Naive thymus-derived CD4-positive, alpha-beta T cell (primary cell): ENCODE measurements around the gene RCOR3. TPM values are rescaled to one million over a fixed set of nuclear protein-coding genes. Genes with fewer than 3 reads are reported as not detected.

Source experiments
- ATAC-seq: fragments of 150-1000 bp; cut with Tn5 transposase; 2 replicates; pipeline ENCODE4 v1.10.0; 2021; ENCODE audit warnings: mild to moderate bottlenecking, moderate library complexity
- CTCF ChIA-PET: fragments of 350-600 bp; sonication (Branson Sonifier 250); formaldehyde crosslinking; loops from one replicate; lab custom pipeline; 2021; ENCODE audit warnings: antibody characterized with exemption; lab: Charles Lee
- POLR2A ChIA-PET: fragments of 350-600 bp; sonication (Branson Sonifier 250); formaldehyde crosslinking; loops from one replicate; lab custom pipeline; 2021; ENCODE audit warnings: antibody characterized with exemption, inconsistent platforms; lab: Charles Lee
- DNase-seq, 9 donors: peaks; one replicate each; pipeline versions ENCODE4 v3.0.0 to v3.0.0-alpha.2; 2020 to 2022; ENCODE audit warnings: mixed read lengths in 1 of 9
- H3K27ac ChIP-seq: one replicate; pipeline ENCODE4 v1.7.0; 2013; ENCODE audit warnings: mild to moderate bottlenecking, low read depth, low read length, moderate library complexity
- H3K27me3 ChIP-seq, 2 donors: one replicate each; pipeline ENCODE4 v1.7.0; 2013; ENCODE audit warnings: low read length in 2 of 2, mild to moderate bottlenecking in 2 of 2, moderate library complexity in 2 of 2; ENCODE audit not compliant: control insufficient read depth in 2 of 2, insufficient read depth in 2 of 2
- H3K36me3 ChIP-seq, 3 experiments: 1 replicate in 2 of 3; 2 replicates in 1 of 3; pipeline ENCODE4 v1.7.0; 2013; ENCODE audit warnings: low read length in 3 of 3, mild to moderate bottlenecking in 3 of 3, moderate library complexity in 1 of 3; ENCODE audit not compliant: insufficient read depth in 3 of 3, control insufficient read depth in 2 of 3
- H3K4me1 ChIP-seq, 2 donors: one replicate each; pipeline ENCODE4 v1.7.0; 2013; ENCODE audit warnings: low read length in 2 of 2, mild to moderate bottlenecking in 2 of 2, moderate library complexity in 1 of 2; ENCODE audit not compliant: control insufficient read depth in 2 of 2, insufficient read depth in 2 of 2
- H3K4me3 ChIP-seq: 2 replicates; pipeline ENCODE4 v1.7.0; 2013; ENCODE audit warnings: mild to moderate bottlenecking, low read length
- H3K9me3 ChIP-seq, 3 experiments: 1 replicate in 2 of 3; 2 replicates in 1 of 3; pipeline ENCODE4 v1.7.0; 2013; ENCODE audit warnings: low read length in 3 of 3; ENCODE audit not compliant: control insufficient read depth in 2 of 3
- H3K27ac Mint-ChIP-seq, 9 donors: one replicate each; pipeline ENCODE4 v1.8.0; 2020 to 2022; ENCODE audit warnings: mixed read lengths in 9 of 9, mild to moderate bottlenecking in 8 of 9, moderate library complexity in 5 of 9, inconsistent platforms in 2 of 9
- H3K27me3 Mint-ChIP-seq, 5 donors: one replicate each; pipeline ENCODE4 v1.8.0; 2021 to 2022; ENCODE audit warnings: mixed read lengths in 5 of 5, mild to moderate bottlenecking in 1 of 5
- H3K36me3 Mint-ChIP-seq, 5 donors: one replicate each; pipeline ENCODE4 v1.8.0; 2020 to 2022; ENCODE audit warnings: mixed read lengths in 5 of 5, mild to moderate bottlenecking in 3 of 5, inconsistent platforms in 1 of 5
- H3K4me1 Mint-ChIP-seq, 7 donors: one replicate each; pipeline ENCODE4 v1.8.0; 2020 to 2022; ENCODE audit warnings: mixed read lengths in 7 of 7, mild to moderate bottlenecking in 3 of 7, inconsistent platforms in 1 of 7
- H3K4me3 Mint-ChIP-seq, 10 donors: one replicate each; pipeline ENCODE4 v1.8.0; 2020 to 2022; ENCODE audit warnings: mild to moderate bottlenecking in 10 of 10, mixed read lengths in 10 of 10, moderate library complexity in 6 of 10, inconsistent platforms in 2 of 10
- H3K9me3 Mint-ChIP-seq, 11 donors: one replicate each; pipeline ENCODE4 v1.8.0; 2020 to 2022; ENCODE audit warnings: mixed read lengths in 11 of 11, mild to moderate bottlenecking in 4 of 11, inconsistent platforms in 1 of 11, moderate library complexity in 1 of 11
- intact Hi-C, 2 donors: fragments of 100-400 bp; cut with micrococcal nuclease; formaldehyde crosslinking; loops; one replicate each; pipeline ENCODE4 v1.15.1; 2023
- polyA plus RNA-seq, 2 donors: library from polyadenylated mRNA; unstranded; fragments of 300-500 nt; fragmentation: Illumina TruSeq; gene quantifications; one replicate each; pipeline ENCODE4 v1.2.3, GENCODE V29; 2021
- total RNA-seq, 6 experiments: library from RNA in 5 of 6; stranded (reverse) in 5 of 6; gene quantifications; 1 replicate in 5 of 6; 2 replicates in 1 of 6; pipeline ENCODE4 v1.2.3 and lab custom pipeline; 2021 to 2026

Gene RCOR3
- total and polyA plus RNA-seq, 7 experiments from 2014 or later, result 26.8 to 98.0 (median 68.0) TPM

- H3K4me1 ChIP-seq, result peaks cover 25 to 26% of the 10 kb centered on the region in 2 donors
- peaks cover 0 to 37% (median 15%) of the 10 kb centered on the region in 3 experiments for H3K36me3 ChIP-seq
- Mint-ChIP-seq H3K36me3 (peaks cover 21 to 60% (median 33%) of the 10 kb centered on the region in 5 donors), H3K27me3 (no peaks in the 10 kb centered on the region), H3K4me1 (peaks cover 28 to 51% (median 41%) of the 10 kb centered on the region in 7 donors), H3K9me3 (peaks cover 0 to 13% (median 2%) of the 10 kb centered on the region in 11 donors), H3K27ac (peak overlapping the region in 5 of 9 donors; percentile 21 to 61 (median 32)), H3K4me3 (no peak overlapping the region)
- no peaks in the 10 kb centered on the region for H3K27me3 ChIP-seq
- no peak overlapping the region for H3K4me3 ChIP-seq
- ChIA-PET POLR2A (interaction anchor here (0.6 to 1.2 kb wide), 3 partner anchors 19 to 32 kb away, joined by 3 to 4 read pairs (median 3); no protein-coding TSS in a partner anchor), CTCF (interaction anchor here (0.9 to 1.1 kb wide), 2 partner anchors 12 to 33 kb away, joined by 3 read pairs; no protein-coding TSS in a partner anchor)
- H3K27ac ChIP-seq, result no peak overlapping the region
- H3K9me3 ChIP-seq, result no peaks in the 10 kb centered on the region
- ATAC-seq (no peak), DNase-seq (no peak)
- intact Hi-C loops, result no loop called here
These were observed 97.7 kb downstream of the RCOR3 start for GRCh38 chr1:211356723-211357407.

GRCh38 chr1:211358685-211359084, 99.5 kb downstream of the RCOR3 start:
- ChIA-PET POLR2A (interaction anchor here (0.7 kb wide), 1 partner anchor 111 kb away, joined by 5 read pairs; no protein-coding TSS in a partner anchor), CTCF (interaction anchor here (1.0 to 1.2 kb wide), 3 partner anchors 26 to 37 kb away, joined by 3 read pairs; no protein-coding TSS in a partner anchor)
- Histone ChIP-seq H3K27ac (no peak overlapping the region), H3K9me3 (no peaks in the 10 kb centered on the region), H3K4me3 (no peak overlapping the region), H3K27me3 (no peaks in the 10 kb centered on the region), H3K4me1 (peaks cover 7 to 9% of the 10 kb centered on the region in 2 donors), H3K36me3 (peaks cover 0 to 37% (median 15%) of the 10 kb centered on the region in 3 experiments)
- no peak for DNase-seq
- Mint-ChIP-seq H3K9me3 (no peaks in the 10 kb centered on the region), H3K27me3 (no peaks in the 10 kb centered on the region), H3K27ac (peak overlapping the region in 1 of 9 donors; percentile 66), H3K4me3 (no peak overlapping the region), H3K4me1 (peaks cover 13 to 32% (median 26%) of the 10 kb centered on the region in 7 donors), H3K36me3 (peaks cover 19 to 51% (median 25%) of the 10 kb centered on the region in 5 donors)
- no peak for ATAC-seq
- intact Hi-C loops, result no loop called here

GRCh38 chr1:211359876-211360275, 100.7 kb downstream of the RCOR3 start:
- DNase-seq, result no peak
- ATAC-seq, result no peak
- intact Hi-C loops, result no loop called here
- H3K27me3 Mint-ChIP-seq, result no peaks in the 10 kb centered on the region
- ChIA-PET POLR2A (interaction anchor here (1.3 kb wide), 1 partner anchor 24 kb away, joined by 3 read pairs; no protein-coding TSS in a partner anchor), CTCF (interaction anchor here (1.0 kb wide), 1 partner anchor 32 kb away, joined by 3 read pairs; no protein-coding TSS in a partner anchor)
- Histone ChIP-seq H3K27ac (no peak overlapping the region), H3K4me1 (no peaks in the 10 kb centered on the region), H3K36me3 (peaks cover 0 to 40% (median 15%) of the 10 kb centered on the region in 3 experiments), H3K4me3 (no peak overlapping the region), H3K27me3 (no peaks in the 10 kb centered on the region), H3K9me3 (no peaks in the 10 kb centered on the region)
- no peaks in the 10 kb centered on the region for H3K9me3 Mint-ChIP-seq
- H3K4me3 Mint-ChIP-seq, result no peak overlapping the region
- peaks cover 19 to 48% (median 25%) of the 10 kb centered on the region in 5 donors for H3K36me3 Mint-ChIP-seq
- H3K4me1 Mint-ChIP-seq, result peaks cover 7 to 22% (median 14%) of the 10 kb centered on the region in 7 donors
- H3K27ac Mint-ChIP-seq, result peak overlapping the region in 3 of 9 donors; percentile 3 to 74 (median 49)

- CTCF ChIA-PET, result no interaction called here
- Histone ChIP-seq H3K27ac (no peak overlapping the region), H3K27me3 (no peaks in the 10 kb centered on the region), H3K4me3 (no peak overlapping the region), H3K9me3 (no peaks in the 10 kb centered on the region), H3K4me1 (no peaks in the 10 kb centered on the region), H3K36me3 (peaks cover 0 to 46% (median 11%) of the 10 kb centered on the region in 3 experiments)
- intact Hi-C loops, result no loop called here
- no peak for DNase-seq
- H3K36me3 Mint-ChIP-seq, result peaks cover 18 to 44% (median 29%) of the 10 kb centered on the region in 5 donors
- peaks cover 3 to 12% (median 9%) of the 10 kb centered on the region in 7 donors for H3K4me1 Mint-ChIP-seq
- no peaks in the 10 kb centered on the region for H3K9me3 Mint-ChIP-seq
- no peaks in the 10 kb centered on the region for H3K27me3 Mint-ChIP-seq
- POLR2A ChIA-PET, result interaction anchor here (1.1 kb wide), 1 partner anchor 25 kb away, joined by 3 read pairs; no protein-coding TSS in a partner anchor
- peak overlapping the region in 2 of 9 donors; percentile 5 to 18 for H3K27ac Mint-ChIP-seq
- no peak for ATAC-seq
- H3K4me3 Mint-ChIP-seq, result no peak overlapping the region
These were observed 102.0 kb downstream of the RCOR3 start for GRCh38 chr1:211361202-211361601.

Other genes with a start within 250 kb of the RCOR3 start
- gene KCNH1, start 125.2 kb upstream of the RCOR3 start, total RNA-seq, result not detected
- gene KCNH1, start 125.2 kb upstream of the RCOR3 start, polyA plus RNA-seq, result not detected
- 10 to 100 TPM; 36.2 to 72.2 (median 55.8) TPM for gene TRAF5, start 67.5 kb downstream of the RCOR3 start, total RNA-seq
- 10 to 100 TPM; 19.1 to 29.0 TPM for gene TRAF5, start 67.5 kb downstream of the RCOR3 start, polyA plus RNA-seq
- gene RD3, start 232.8 kb downstream of the RCOR3 start, total RNA-seq, result not detected
- not detected for gene RD3, start 232.8 kb downstream of the RCOR3 start, polyA plus RNA-seq